ENCODE data around the gene MTHFD1L. TPM values are rescaled to one million over a fixed set of nuclear protein-coding genes. Genes with fewer than 3 reads are reported as not detected.
A peak's percentile ranks its signal among the peaks of the same experiment; 100 is the strongest.
"Not testable (repeated sequence)": the region's sequence is repeated elsewhere in the genome, so short reads cannot be mapped to it uniquely, and the experiment has no call there.

Gene MTHFD1L
- total and polyA plus RNA-seq, 10 donors, result 6.7 to 32.1 (median 13.1) TPM

GRCh38 chr6:151113641-151114040 lies 248.1 kb downstream of the MTHFD1L start:
- H3K36me3 ChIP-seq, result no peaks in the 10 kb centered on the region
- intact Hi-C loops (cut with DNase I; ENCODE audit: low total_unique reads), result no loop called here
- no peaks in the 10 kb centered on the region for H3K9me3 ChIP-seq
- DNase-seq, result no peak
- 89 to 93% (median 92%) methylated on average over 5 of the region's 5 CpGs for WGBS, 5 donors
- TF ChIP-seq CTCF (IDR thresholded peaks at IDR 0.05 in 8 of 11, conservative IDR thresholded peaks at IDR 0.05 in 3 of 11) (no peak), POLR2A (IDR thresholded peaks at IDR 0.05) (no peak), POLR2AphosphoS5 (IDR thresholded peaks at IDR 0.05) (no peak)
- peaks cover 0 to 7% (median 2%) of the 10 kb centered on the region in 6 donors for H3K4me1 ChIP-seq
- H3K27me3 ChIP-seq (replicated peaks in 1 of 7), result no peaks in the 10 kb centered on the region
- no peak overlapping the region for H3K27ac ChIP-seq
- no peak overlapping the region for H3K4me3 ChIP-seq

- TF ChIP-seq POLR2A (IDR thresholded peaks at IDR 0.05) (no peak), POLR2AphosphoS5 (IDR thresholded peaks at IDR 0.05) (no peak), CTCF (IDR thresholded peaks at IDR 0.05 in 8 of 11, conservative IDR thresholded peaks at IDR 0.05 in 3 of 11) (no peak)
- WGBS, 5 donors, result 47 to 53% (median 52%) methylated on average over 8 of the region's 8 CpGs
- no peak overlapping the region for H3K4me3 ChIP-seq
- intact Hi-C loops (cut with DNase I; ENCODE audit: low total_unique reads), result no loop called here
- no peaks in the 10 kb centered on the region for H3K27me3 ChIP-seq (replicated peaks in 1 of 7)
- no peaks in the 10 kb centered on the region for H3K36me3 ChIP-seq
- no peaks in the 10 kb centered on the region for H3K9me3 ChIP-seq
- DNase-seq, result no peak
- H3K4me1 ChIP-seq, result peaks cover 0 to 9% (median 2%) of the 10 kb centered on the region in 6 donors
- H3K27ac ChIP-seq, result no peak overlapping the region
These were observed 253.1 kb downstream of the MTHFD1L start for GRCh38 chr6:151118461-151119123.

GRCh38 chr6:151119823-151120524 lies 254.5 kb downstream of the MTHFD1L start:
- WGBS, 5 donors, result 80 to 88% (median 85%) methylated on average over 11 of the region's 11 CpGs
- TF ChIP-seq POLR2AphosphoS5 (IDR thresholded peaks at IDR 0.05) (no peak), CTCF (IDR thresholded peaks at IDR 0.05 in 8 of 11, conservative IDR thresholded peaks at IDR 0.05 in 3 of 11) (no peak)
- Histone ChIP-seq H3K9me3 (no peaks in the 10 kb centered on the region), H3K27me3 (replicated peaks in 1 of 7) (no peaks in the 10 kb centered on the region), H3K27ac (no peak overlapping the region), H3K4me3 (no peak overlapping the region), H3K4me1 (peaks cover 0 to 9% (median 2%) of the 10 kb centered on the region in 6 donors), H3K36me3 (no peaks in the 10 kb centered on the region)
- intact Hi-C loops (cut with DNase I; ENCODE audit: low total_unique reads), result no loop called here
- DNase-seq, result no peak

GRCh38 chr6:151121900-151122299 lies 256.4 kb downstream of the MTHFD1L start:
- intact Hi-C loops (cut with DNase I; ENCODE audit: low total_unique reads), result no loop called here
- Histone ChIP-seq H3K36me3 (no peaks in the 10 kb centered on the region), H3K9me3 (no peaks in the 10 kb centered on the region), H3K27me3 (replicated peaks in 1 of 7) (no peaks in the 10 kb centered on the region), H3K27ac (peak overlapping the region in 1 of 8 donors; percentile 26), H3K4me1 (peaks cover 0 to 9% (median 2%) of the 10 kb centered on the region in 6 donors), H3K4me3 (no peak overlapping the region)
- DNase-seq, result no peak
- 70 to 98% (median 87%) methylated on average over 1 of the region's 1 CpG for WGBS, 5 donors
- peak in 1 of 3 donors; percentile 37 for TF ChIP-seq POLR2AphosphoS5 (IDR thresholded peaks at IDR 0.05)
- TF ChIP-seq POLR2A (IDR thresholded peaks at IDR 0.05), result no peak
- no peak for TF ChIP-seq CTCF (IDR thresholded peaks at IDR 0.05 in 8 of 11, conservative IDR thresholded peaks at IDR 0.05 in 3 of 11)

- intact Hi-C loops (cut with DNase I; ENCODE audit: low total_unique reads); H3K4me1 ChIP-seq; DNase-seq; H3K27me3 ChIP-seq (replicated peaks in 1 of 7); H3K27ac ChIP-seq; H3K36me3 ChIP-seq; H3K9me3 ChIP-seq; H3K4me3 ChIP-seq: not testable (repeated sequence)
- WGBS, 5 donors, result 94 to 98% (median 95%) methylated on average over 8 of the region's 8 CpGs
These were observed 258.1 kb downstream of the MTHFD1L start for GRCh38 chr6:151123641-151124040.

- DNase-seq; H3K27ac ChIP-seq; H3K36me3 ChIP-seq; H3K27me3 ChIP-seq (replicated peaks in 1 of 7); H3K4me3 ChIP-seq; H3K9me3 ChIP-seq; intact Hi-C loops (cut with DNase I; ENCODE audit: low total_unique reads); H3K4me1 ChIP-seq: not testable (repeated sequence)
- WGBS, 5 donors, result 54 to 79% (median 70%) methylated on average over 2 of the region's 2 CpGs
These were observed 259.7 kb downstream of the MTHFD1L start for GRCh38 chr6:151125242-151125641.
